ENCODE data around the gene ALDH18A1. TPM values are rescaled to one million over a fixed set of nuclear protein-coding genes. Genes with fewer than 3 reads are reported as not detected.

Gene ALDH18A1
- total and polyA plus RNA-seq, 4 donors, result 10.0 to 35.0 (median 25.2) TPM

DNA sequence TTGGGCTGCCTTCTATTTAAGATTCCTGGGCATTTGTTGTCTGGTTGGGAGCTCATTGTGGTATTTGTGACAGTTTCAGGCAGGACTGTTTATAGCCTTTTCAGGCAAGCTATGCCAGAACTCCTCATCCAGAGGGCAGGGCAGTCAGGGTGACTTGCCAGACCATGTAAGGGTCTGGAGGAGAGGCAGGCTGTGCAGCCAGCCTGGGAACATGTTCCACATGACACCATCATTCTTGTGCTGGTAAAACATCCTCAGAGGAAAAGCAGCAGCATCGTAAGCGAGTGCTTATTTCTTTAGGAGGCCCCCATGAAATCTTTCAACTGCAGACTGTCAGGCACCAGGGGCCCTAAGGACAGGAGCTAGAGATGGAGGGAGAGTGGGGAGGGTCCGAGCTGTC lies 51.3 kb downstream of the ALDH18A1 start (continued):
- TF ChIP-seq, protein P1, sequence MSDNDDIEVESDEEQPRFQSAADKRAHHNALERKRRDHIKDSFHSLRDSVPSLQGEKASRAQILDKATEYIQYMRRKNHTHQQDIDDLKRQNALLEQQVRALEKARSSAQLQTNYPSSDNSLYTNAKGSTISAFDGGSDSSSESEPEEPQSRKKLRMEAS (IDR thresholded peaks at IDR 0.05), result no peak
- TF ChIP-seq TAF1 (conservative IDR thresholded peaks at IDR 0.05) (no peak), FOXA2 (IDR thresholded peaks at IDR 0.05) (no peak)
- TF ChIP-seq, protein P2, sequence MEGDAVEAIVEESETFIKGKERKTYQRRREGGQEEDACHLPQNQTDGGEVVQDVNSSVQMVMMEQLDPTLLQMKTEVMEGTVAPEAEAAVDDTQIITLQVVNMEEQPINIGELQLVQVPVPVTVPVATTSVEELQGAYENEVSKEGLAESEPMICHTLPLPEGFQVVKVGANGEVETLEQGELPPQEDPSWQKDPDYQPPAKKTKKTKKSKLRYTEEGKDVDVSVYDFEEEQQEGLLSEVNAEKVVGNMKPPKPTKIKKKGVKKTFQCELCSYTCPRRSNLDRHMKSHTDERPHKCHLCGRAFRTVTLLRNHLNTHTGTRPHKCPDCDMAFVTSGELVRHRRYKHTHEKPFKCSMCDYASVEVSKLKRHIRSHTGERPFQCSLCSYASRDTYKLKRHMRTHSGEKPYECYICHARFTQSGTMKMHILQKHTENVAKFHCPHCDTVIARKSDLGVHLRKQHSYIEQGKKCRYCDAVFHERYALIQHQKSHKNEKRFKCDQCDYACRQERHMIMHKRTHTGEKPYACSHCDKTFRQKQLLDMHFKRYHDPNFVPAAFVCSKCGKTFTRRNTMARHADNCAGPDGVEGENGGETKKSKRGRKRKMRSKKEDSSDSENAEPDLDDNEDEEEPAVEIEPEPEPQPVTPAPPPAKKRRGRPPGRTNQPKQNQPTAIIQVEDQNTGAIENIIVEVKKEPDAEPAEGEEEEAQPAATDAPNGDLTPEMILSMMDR (IDR thresholded peaks at IDR 0.05; ENCODE audit: low read depth, low read length, missing input control), result no peak

DNA sequence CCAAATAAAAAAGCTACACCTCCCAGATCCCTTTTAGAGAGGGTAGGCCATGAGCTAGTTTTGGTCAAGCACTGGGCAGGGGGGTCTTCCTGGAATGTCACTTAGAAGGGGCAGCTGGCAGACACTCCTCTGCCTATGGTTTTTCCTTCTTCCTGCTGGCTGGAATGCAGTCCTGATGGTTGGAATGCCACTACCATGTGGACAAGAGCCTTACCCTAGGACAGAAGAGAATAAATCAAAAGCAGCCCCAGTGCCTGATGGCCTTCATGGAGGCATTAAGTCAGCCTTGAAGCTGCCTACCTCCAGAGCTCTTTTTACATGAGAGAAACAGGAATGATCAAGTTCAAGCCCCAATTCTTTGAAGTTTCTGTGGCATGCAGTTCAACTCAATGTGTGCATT lies 51.9 kb downstream of the ALDH18A1 start:
- Histone ChIP-seq H3K4me1 (ENCODE audit: control insufficient read depth in 4 of 4, insufficient read depth in 4 of 4, low read length in 3 of 4) (no peaks in the 10 kb centered on the region), H3K27ac (ENCODE audit: low read depth in 1 of 2, low read length in 2 of 2) (no peak overlapping the region), H3K9me3 (ENCODE audit: control insufficient read depth in 4 of 4, low read length in 3 of 4) (no peaks in the 10 kb centered on the region), H3K4me3 (ENCODE audit: low read depth in 1 of 3, low read length in 3 of 3) (no peak overlapping the region), H3K27me3 (ENCODE audit: control insufficient read depth in 4 of 4, insufficient read depth in 4 of 4, low read length in 3 of 4) (no peaks in the 10 kb centered on the region), H3K36me3 (ENCODE audit: control insufficient read depth in 4 of 4, insufficient read depth in 3 of 4, low read depth in 1 of 4, low read length in 3 of 4) (peaks cover 13 to 24% (median 15%) of the 10 kb centered on the region in 4 donors), H3K9ac (ENCODE audit: low read depth in 1 of 2, low read length in 2 of 2) (no peak overlapping the region)
- DNase-seq (ENCODE audit: low spot score), result no peak
- TF ChIP-seq RXRA (IDR thresholded peaks at IDR 0.05), result no peak
- TF ChIP-seq, protein P2 (IDR thresholded peaks at IDR 0.05; ENCODE audit: low read depth, low read length, missing input control), result no peak
- TF ChIP-seq, protein P1 (IDR thresholded peaks at IDR 0.05), result no peak
- no peak for TF ChIP-seq TAF1 (conservative IDR thresholded peaks at IDR 0.05)
- TF ChIP-seq YY1 (IDR thresholded peaks at IDR 0.05), result no peak
- TF ChIP-seq HNF4A (conservative IDR thresholded peaks at IDR 0.05), result no peak
- TF ChIP-seq, protein P3, sequence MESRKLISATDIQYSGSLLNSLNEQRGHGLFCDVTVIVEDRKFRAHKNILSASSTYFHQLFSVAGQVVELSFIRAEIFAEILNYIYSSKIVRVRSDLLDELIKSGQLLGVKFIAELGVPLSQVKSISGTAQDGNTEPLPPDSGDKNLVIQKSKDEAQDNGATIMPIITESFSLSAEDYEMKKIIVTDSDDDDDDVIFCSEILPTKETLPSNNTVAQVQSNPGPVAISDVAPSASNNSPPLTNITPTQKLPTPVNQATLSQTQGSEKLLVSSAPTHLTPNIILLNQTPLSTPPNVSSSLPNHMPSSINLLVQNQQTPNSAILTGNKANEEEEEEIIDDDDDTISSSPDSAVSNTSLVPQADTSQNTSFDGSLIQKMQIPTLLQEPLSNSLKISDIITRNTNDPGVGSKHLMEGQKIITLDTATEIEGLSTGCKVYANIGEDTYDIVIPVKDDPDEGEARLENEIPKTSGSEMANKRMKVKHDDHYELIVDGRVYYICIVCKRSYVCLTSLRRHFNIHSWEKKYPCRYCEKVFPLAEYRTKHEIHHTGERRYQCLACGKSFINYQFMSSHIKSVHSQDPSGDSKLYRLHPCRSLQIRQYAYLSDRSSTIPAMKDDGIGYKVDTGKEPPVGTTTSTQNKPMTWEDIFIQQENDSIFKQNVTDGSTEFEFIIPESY (IDR thresholded peaks at IDR 0.05), result no peak
- TF ChIP-seq, protein P4, sequence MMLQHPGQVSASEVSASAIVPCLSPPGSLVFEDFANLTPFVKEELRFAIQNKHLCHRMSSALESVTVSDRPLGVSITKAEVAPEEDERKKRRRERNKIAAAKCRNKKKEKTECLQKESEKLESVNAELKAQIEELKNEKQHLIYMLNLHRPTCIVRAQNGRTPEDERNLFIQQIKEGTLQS (IDR thresholded peaks at IDR 0.05), result no peak
- no peak for TF ChIP-seq JUND (IDR thresholded peaks at IDR 0.05)
- no peak for TF ChIP-seq NR2F2 (IDR thresholded peaks at IDR 0.05)
- TF ChIP-seq GABPA (IDR thresholded peaks at IDR 0.05 in 1 of 2, conservative IDR thresholded peaks at IDR 0.05 in 1 of 2), result no peak
- no peak for TF ChIP-seq RAD21 (IDR thresholded peaks at IDR 0.05)

DNA sequence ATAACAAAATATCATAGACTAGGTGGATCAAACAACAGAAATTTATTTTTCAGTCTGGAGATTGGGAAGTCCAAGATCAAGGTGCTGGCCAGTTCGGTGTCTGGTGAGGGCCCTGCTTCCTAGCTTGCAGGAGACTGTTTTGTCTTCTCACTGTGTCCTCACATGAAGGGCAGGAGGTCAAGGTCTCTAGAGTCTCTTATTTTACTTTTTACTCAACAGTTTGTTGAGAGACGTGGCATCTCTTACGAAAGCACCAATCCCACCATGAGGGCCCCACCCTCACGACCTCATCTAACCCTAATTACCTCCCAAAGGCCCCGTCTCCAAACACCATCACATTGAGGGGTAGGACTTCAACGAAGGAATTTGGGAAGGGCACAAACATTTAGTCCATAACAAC lies 54.1 kb downstream of the ALDH18A1 start:
- no peak overlapping the region for H3K27ac ChIP-seq (ENCODE audit: low read depth in 1 of 2, low read length in 2 of 2)
- WGBS, result 73% methylated on average over 6 of the region's 6 CpGs
- TF ChIP-seq TAF1 (conservative IDR thresholded peaks at IDR 0.05) (no peak), HNF4A (conservative IDR thresholded peaks at IDR 0.05) (no peak), SP1 (IDR thresholded peaks at IDR 0.05) (no peak), NR2F2 (IDR thresholded peaks at IDR 0.05) (no peak), JUND (IDR thresholded peaks at IDR 0.05) (no peak), RAD21 (IDR thresholded peaks at IDR 0.05) (no peak), HNF4G (IDR thresholded peaks at IDR 0.05) (no peak), YY1 (IDR thresholded peaks at IDR 0.05) (no peak), FOXA1 (IDR thresholded peaks at IDR 0.05) (no peak), FOXA2 (IDR thresholded peaks at IDR 0.05) (no peak), EGR1 (IDR thresholded peaks at IDR 0.05; ENCODE audit: low read depth in 2 of 2) (no peak)
- TF ChIP-seq, protein P4 (IDR thresholded peaks at IDR 0.05), result no peak
- TF ChIP-seq, protein P2 (IDR thresholded peaks at IDR 0.05; ENCODE audit: low read depth, low read length, missing input control), result no peak
- TF ChIP-seq, protein P1 (IDR thresholded peaks at IDR 0.05), result no peak

More for the DNA sequence above, 54.1 kb downstream of the ALDH18A1 start:
- H3K36me3 ChIP-seq (ENCODE audit: control insufficient read depth in 4 of 4, insufficient read depth in 3 of 4, low read depth in 1 of 4, low read length in 3 of 4), result peaks cover 0 to 12% (median 7%) of the 10 kb centered on the region in 4 donors
- H3K4me3 ChIP-seq (ENCODE audit: low read depth in 1 of 3, low read length in 3 of 3), result no peak overlapping the region
- DNase-seq (ENCODE audit: low spot score), result no peak
- no peaks in the 10 kb centered on the region for H3K9me3 ChIP-seq (ENCODE audit: control insufficient read depth in 4 of 4, low read length in 3 of 4)
- H3K4me1 ChIP-seq (ENCODE audit: control insufficient read depth in 4 of 4, insufficient read depth in 4 of 4, low read length in 3 of 4), result no peaks in the 10 kb centered on the region
- H3K27me3 ChIP-seq (ENCODE audit: control insufficient read depth in 4 of 4, insufficient read depth in 4 of 4, low read length in 3 of 4), result no peaks in the 10 kb centered on the region
- no peak overlapping the region for H3K9ac ChIP-seq (ENCODE audit: low read depth in 1 of 2, low read length in 2 of 2)

Measured in liver (tissue), 9 donors.